GM12891 (cell line): ENCODE measurements around the gene EFHC2.

Source experiments
- POLR2A ChIP-seq: IDR thresholded peaks from 2 replicates; pipeline ENCODE4 v1.6.1; 2011; ENCODE audit warnings: low read depth, low read length, control low read depth
- POLR2AphosphoS5 ChIP-seq: IDR thresholded peaks from 2 replicates; pipeline ENCODE4 v1.6.1; 2011; ENCODE audit warnings: low read depth, low read length, control low read depth

DNA sequence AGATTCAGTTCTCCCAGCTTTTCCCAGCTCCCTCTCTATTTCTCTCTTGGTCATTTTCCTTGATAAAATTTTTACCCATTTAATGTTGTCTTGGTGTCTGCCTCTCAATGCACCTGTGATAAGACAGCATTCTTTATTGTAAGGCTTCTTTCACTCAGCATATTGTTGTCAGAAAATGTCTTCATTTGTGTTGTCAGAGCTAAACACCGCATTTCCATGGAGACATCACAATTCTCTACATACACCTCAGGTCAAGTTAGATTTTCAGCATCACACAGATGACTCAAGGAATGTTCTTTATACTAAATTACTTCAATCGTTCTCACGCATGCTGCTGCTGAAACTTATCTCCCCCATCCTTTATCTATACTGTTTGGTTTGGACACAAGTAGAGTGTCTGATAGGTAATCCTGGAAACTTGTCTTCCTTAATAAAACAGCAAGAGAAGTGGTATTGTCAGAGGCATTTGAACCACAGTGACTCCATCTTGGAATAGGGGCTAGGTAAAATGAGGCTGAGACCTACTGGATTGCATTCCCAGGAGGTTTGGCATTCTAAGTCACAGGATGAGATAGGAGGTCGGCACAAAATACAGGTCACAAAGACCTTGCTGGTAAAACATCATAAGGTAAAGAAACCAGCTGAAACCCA lies 41.3 kb upstream of the EFHC2 start:
- TF ChIP-seq POLR2AphosphoS5 (no peak), POLR2A (no peak)
